RPMI8226 (cell line): ENCODE data around the gene POLR2I.
"Not testable (repeated sequence)": the region's sequence is repeated elsewhere in the genome, so short reads cannot be mapped to it uniquely, and the experiment has no call there.

Source experiments
- DNase-seq: peaks from one replicate; pipeline ENCODE4 v3.0.0-alpha.2; 2015

POLR2I gene

DNA sequence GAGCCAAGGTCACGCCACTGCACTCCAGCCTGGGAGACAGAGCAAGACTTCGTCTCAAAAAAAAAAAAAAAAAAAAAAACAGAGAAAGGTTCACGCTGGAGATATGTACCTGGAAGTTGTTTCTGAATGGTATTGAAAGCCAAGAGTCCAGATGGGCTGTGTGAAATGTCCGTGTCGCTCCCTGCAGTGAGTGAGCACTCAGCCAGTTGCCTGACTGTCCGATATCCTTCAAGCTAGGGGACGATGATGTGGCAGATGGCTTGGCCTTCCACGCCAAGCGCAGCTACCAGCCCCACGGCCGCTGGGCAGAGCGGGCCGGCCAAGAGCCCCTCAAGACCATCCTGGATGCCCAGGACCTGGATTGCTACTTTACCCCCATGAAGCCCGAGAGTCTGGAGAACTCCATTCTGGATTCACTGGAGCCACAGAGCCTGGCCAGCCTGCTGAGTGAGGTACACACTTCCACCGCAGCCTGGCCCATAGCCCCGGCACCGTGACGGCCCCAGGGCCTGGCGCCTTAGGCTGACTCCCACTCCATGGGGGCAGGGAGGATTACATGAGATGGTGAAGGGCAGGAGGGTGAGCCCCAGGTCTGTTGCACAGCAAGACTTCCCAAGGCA lies 15.4 kb downstream of the POLR2I start:
- DNase-seq = no peak

DNA sequence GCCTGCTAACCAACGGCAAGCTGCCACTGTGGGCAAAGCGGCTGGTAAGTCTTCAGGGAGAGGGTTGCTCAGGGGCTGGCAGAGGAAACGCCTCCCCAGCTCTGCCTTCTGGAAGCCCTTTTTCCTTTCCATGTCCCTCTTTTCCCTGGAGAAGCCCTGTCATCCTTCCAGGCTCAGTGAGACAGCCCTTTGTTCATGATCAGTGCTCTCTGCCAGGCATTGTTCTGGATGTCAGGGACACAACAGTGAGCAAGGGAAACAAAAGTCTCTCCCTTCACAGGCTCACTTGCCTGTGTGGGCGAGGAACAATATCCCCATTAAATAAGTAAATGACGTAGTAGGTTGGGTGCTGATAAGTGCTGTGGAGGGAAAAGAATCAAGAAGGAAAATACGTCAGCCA lies 17.6 kb downstream of the POLR2I start:
- no peak for DNase-seq

DNA sequence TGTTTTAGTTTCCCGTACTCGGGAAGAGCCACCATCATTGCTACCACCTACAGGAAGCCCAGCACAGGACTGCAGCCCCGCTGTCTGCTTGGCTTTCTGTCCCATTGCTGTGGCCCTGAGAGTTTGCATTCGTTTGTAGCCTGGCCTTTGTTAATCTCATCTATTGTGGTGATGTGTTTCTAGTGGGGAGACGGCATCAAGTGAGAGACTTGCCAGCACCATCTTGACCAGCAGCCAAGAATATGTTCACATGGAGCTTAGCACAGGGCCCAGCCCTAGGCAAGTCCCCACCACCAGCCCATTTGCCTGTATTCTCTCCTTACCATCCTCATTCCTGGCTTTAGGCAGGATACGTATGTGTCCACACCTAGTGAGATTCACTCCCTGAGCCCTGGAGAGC lies 21.0 kb downstream of the POLR2I start:
- DNase-seq = no peak

DNA sequence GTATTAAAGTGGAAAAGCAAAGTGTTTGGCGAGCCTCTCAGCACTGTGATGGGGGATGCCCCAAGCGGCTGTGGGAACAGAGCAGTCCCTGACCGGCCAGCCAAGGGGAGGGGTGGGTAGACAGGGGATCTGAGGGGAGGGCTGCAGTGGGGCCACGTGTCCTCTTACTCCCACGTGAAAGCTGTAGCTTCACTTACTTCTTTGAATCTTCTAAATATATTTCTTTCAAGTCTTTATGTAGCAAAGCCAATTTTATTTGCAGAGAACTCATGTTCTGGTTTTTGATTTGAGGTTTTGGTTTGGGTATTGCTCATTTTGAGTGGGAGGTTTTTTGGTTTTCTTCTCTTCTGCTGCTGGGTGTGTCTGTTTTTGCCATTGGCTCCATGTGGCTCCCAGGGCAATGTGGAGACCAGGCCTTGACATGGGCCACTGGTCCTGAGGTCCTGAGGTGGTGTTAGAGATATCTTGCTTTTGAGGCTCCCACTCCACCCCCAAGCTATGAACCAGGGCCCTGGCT lies 21.5 kb downstream of the POLR2I start:
- no peak for DNase-seq

DNA sequence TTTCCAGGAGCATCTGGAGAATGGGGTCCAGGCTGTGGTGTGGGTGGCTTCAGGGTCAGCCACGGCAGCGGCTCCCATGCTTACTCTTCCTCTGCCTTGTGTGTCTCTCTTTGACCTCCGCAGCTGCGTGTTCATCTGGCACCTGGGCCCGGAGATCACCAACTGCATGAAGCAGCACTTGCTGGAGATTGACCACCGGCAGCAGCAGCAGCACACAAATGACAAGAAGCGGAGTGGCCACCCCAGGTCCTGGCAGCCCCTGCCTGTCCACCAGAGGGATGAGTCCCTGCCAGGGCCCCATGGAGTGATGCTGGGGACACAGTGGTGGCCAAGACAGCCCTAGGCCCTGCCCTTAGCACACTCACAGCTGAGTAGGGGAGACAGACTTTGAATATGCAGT lies 22.1 kb downstream of the POLR2I start:
- no peak for DNase-seq

DNA sequence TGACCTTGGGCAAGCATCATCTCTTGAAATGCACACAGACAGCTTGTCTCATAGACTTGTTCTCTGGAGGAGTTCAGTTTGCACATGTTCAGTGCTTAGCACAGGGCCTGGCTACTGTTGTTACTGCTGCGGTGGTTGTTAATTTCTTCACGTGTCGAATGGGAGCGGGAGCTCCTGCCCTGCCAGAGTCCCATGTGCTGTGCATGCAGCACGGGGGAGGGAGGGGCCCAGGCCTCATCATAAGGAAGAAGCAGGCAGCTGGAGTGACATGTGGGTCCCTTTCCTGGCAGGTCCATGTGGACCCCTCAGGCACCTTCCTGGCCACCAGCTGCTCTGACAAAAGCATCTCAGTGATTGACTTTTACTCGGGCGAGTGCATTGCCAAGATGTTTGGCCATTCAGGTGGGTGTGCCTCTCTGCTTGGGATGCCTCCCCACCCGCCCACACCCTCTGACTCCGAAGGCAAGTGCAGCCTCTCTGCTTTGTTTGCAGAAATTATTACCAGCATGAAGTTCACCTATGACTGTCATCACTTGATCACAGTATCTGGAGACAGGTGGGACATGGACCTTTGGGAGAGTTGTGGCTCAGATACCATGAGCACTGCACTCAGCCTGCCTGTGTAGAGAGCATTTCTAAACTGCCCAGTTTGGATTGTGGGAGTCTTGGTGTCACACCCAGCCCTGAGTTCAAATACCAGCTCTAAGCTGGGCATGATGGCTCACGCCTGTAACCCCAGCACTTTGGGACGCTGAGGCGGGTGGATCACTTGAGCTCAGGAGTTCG lies 23.6 kb downstream of the POLR2I start:
- DNase-seq = no peak

DNA sequence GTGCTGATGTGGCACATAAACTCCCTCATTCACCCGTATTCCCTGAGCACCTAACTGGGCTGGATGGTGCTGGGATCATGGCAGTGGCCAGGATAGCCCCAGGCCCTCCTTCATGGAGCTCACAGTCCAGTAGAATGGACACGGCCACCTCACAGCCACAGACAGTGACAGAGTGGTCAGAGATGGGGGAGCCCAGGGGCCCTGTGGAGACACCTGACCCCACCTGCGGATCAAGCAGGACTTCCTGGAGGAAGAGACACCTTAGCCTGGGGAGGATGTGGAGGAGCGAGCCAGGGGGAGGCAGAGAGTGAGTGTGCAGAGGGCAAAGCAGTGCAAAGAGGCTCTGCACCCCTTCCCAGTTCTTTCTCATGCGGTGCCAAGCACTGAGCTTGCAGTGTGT lies 24.8 kb downstream of the POLR2I start:
- no peak for DNase-seq

DNA sequence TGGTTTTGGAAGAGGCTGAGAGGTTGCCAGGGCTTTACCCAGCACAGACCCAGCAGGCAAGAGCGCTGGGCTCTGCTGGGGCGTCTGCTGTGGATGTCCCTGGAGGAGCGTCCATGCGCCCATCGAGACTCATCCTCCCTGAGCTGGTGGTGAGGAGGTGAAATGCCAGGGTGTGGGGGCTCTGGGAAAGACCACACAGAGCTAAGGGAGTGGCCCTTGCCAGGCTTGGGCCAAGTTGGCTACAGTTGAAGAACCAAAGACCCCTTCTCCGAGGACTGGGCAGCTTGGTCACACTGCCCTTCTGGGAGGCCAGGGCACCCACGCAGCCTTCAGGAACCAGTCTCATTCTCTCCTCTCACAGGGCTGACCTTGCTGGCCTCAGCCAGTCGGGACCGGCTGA lies 28.3 kb downstream of the POLR2I start:
- no peak for DNase-seq

DNA sequence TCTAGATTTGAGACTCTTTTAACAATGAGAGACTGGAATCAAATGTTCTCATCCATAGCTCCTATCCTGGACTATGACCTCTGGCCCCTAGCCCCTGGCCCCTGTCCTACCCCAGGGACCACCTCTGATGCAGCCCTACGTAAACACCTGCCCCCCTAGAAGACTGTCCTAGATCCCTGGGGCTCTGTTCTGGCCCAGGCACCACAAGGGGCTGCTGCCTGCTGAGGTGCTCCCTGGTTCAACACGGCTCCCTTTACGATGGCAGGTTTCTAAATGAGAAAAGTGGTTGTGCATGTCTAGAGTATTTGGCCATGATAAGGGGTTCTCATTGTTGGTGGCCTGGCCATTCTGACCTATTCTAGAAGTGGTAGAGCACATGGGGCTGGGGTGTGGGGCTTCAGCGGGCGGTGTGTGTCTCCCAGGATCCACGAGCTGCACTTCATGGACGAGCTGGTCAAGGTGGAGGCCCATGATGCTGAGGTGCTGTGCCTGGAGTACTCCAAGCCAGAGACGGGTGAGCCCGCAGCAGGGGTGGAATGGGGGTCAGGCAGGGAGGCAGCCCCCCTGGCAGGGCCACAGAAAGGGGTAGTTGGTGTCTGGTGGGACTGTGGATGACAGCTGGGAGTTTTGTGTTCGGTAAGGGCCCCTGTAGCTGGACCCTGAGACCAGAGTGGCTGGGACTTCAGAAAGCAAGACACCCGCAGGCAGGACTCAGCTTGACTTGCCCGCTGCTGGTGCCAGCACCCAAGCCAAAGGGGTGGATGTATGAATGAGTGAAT lies 30.3 kb downstream of the POLR2I start:
- DNase-seq = no peak

DNA sequence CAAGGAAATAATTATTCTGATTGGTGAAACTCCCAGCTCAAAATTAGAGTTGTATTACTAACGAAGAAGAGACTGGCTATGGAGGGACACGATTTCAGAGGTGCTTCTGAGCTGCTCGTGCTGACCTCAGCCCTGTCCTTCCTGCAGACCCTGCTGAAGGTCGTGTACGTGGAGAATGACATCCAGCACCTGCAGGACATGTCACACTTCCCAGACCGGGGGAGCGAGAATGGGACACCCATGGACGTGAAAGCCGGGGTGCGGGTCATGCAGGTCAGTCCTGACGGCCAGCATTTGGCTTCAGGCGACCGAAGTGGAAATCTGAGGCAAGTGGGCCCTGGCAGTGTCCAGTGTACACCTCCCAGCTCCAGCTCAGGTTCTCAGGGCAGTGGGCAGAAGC lies 31.8 kb downstream of the POLR2I start:
- DNase-seq = no peak

DNA sequence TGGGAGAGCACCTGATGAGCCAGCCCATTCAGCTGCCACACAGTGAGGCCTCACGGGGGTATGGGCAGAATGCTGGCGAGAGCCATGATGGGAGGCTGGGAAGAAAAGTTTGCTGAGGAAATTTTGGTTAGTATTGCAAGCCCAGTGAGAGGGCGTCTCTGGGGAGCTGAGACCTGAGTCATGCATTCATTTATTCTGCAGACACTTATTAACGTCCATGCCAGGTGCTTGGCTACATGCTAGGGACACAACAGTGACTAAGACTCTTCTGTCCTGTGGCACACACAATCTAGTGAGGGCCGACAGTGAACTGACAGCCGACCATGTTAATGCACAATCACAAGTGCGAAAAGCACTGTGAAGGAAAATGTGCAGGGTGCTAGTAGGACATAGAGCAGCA lies 32.8 kb downstream of the POLR2I start:
- no peak for DNase-seq

DNA sequence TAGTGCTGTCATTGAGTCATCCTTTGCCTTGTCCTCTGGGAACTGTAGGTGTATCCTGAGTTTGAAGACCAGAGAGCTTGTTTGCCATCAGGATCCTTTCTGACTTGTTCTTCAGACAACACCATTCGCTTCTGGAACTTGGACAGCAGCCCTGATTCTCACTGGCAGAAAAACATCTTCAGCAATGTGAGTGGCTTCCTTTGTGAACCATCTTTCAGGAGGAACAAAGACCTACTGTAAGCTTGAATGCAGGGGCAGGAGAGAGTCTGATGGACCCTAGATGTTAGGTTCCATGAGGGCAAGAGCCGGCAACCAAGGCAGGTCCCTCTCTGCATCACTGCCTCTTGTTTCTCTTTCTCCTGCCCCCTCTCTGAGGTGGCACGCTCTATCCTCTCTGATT lies 33.3 kb downstream of the POLR2I start:
- DNase-seq = no peak

DNA sequence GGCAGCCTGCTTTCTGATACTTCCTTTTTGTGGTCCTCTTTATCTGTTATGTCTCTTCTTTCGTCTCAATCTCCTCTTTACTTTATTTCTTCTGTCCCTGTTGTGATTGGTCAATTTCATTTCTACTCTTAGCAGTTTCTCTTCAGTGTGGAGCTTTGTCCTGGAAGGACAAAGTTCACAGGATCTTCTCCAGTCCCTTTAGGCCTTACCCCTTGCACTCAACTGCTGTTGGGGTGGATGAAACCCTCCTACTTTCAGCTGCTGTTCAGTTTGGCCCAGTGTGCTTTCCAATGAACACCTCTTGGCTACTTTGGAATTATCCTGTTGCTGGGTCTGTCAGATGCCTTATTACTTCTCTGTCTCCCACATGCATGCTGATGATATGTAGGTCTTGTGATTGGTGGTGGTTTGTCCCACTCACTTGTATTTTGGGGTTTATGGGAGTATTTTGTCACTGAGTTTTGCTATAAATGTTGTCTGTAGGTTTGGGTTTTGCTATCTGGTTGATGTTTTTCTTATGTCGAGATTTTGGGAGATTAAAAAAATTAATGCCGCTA lies 35.2 kb downstream of the POLR2I start:
- DNase-seq = no peak

DNA sequence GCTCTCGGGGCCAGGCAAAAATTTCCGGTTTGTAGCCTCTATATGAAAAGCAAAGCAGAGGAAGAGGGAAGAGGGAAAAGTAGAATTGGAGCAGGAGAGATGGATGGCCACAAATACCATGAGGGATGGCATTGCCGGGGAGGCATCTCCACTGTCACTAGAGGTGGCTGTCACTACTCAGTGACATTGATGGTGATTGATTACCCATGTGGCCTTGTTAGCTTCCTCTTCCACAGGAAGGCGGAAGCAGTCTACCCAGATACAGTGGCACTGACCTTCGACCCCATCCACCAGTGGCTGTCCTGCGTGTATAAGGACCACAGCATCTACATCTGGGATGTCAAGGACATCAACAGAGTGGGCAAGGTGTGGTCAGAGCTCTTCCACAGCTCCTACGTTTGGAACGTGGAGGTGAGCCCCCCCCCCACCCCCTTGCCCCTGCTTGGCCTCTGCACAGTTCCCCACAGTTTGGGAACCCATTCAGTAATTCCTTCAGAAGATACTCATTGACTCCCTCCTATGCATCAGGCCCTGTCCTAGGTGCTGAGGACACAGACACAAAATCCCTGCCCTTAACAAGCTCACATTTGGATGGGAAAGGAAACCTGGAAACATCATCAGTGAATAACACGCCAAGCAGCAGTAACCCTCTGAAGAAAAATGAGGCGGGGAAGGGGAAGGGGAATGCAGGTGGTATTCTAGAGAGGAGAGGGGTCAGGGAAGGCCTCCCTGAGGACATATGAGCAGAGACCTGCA lies 41.4 kb downstream of the POLR2I start:
- no peak for DNase-seq

DNA sequence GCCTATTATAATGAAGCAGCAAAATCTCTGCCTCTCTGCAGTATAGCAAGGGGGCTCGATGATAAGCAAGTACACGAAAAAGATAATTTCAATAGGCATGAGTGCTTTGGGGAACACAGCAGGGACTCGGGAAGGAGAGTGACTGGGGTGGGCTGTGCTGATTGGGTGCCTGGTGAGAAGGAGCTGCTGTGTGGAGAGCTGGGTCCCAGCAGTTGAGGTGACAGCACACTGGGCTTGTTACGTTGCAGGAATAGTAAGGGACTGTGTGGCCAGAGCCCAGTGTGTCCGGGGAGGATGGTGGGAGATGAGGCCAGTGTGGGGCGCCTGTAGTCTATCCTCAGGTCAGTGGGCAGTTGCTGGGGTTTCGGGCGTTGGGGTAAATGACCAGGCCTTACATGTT lies 42.6 kb downstream of the POLR2I start:
- no peak for DNase-seq

DNA sequence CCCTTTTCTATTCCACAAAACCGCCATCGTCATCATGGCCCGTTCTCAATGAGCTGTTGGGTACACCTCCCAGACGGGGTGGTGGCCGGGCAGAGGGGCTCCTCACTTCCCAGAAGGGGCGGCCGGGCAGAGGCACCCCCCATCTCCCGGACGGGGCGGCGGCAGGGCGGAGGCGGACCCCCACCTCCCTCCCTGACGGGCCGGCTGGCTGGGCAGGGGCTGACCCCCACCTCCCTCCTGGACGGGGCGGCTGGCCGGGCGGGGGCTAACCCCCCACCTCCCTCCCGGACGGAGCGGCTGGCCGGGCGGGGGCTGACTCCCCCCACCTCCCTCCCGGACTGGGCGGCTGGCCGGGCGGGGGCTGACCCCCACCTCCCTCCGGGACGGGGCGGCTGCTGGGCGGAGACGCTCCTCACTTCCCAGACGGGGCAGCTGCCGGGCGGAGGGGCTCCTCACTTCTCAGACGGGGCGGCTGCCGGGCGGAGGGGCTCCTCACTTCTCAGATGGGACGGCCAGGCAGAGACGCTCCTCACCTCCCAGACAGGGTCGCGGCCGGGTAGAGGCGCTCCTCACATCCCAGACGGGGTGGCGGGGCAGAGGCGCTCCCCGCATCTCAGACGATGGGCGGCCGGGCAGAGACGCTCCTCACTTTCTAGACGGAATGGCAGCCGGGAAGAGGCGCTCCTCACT lies 45.7 kb downstream of the POLR2I start:
- not testable (repeated sequence) for DNase-seq

DNA sequence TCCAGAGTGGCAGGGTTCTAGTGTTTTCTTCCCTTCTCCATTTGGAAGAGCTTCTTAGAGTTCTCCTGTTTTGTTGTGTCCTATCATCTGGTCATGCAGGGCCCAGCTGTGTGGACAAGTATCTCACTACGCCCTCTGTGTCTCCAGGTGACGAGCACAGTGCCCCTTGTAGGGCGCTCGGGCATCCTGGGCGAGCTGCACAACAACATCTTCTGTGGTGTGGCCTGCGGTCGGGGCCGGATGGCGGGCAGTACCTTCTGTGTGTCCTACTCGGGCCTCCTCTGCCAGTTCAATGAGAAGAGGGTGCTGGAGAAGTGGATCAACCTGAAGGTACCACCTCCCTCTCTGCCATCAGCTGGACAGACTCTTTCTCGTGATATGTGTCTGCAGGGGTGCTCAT lies 47.0 kb downstream of the POLR2I start:
- no peak for DNase-seq

DNA sequence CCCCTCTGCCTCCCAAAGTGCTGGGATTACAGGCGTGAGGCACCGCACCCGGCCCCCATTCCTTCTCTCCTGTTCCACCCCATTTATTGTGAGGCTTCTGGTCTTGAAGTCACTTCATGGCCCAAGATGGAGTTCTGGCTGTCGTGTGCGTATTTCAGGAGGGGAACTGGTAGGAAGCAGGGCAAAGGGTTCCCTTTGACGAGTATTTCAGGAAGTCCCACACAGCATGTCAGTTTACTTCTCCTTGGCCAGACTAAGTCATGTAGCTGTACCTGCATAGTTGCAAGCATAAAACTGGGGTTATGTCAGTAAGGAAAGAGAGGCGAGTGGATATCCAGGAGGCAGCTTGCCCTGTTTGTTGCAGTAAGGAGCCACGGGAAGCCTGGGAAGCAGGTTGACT lies 49.8 kb downstream of the POLR2I start:
- no peak for DNase-seq
